MCF 10A (cell line): ENCODE results near the gene ZNHIT1. TPM values are rescaled to one million over a fixed set of nuclear protein-coding genes. Genes with fewer than 3 reads are reported as not detected.
A peak's percentile ranks its signal among the peaks of the same experiment; 100 is the strongest.

Source experiments
- BruUV-seq: library from RNA; stranded (reverse); fragments of 400-500 nt; replicated peaks from 2 replicates; lab custom pipeline; 2021; lab: Mats Ljungman, UMichigan
- CTCF ChIA-PET: fragments of 300-600 bp; sonication (Branson Sonifier 250); formaldehyde crosslinking; extraction: SDS; loops from one replicate; lab custom pipeline; 2021; ENCODE audit warnings: antibody characterized with exemption, inconsistent platforms; lab: Yijun Ruan, JAX
- POLR2A ChIA-PET: fragments of 300-600, 350-650 bp; sonication (Branson Sonifier 250); formaldehyde crosslinking; extraction: SDS; loops from one replicate; lab custom pipeline; 2020; ENCODE audit warnings: antibody characterized with exemption, inconsistent platforms; lab: Yijun Ruan, JAX
- DNase-seq: peaks from one replicate; pipeline ENCODE4 v3.0.0-alpha.2; 2018; ENCODE audit not compliant: unreplicated experiment
- H3K27ac Mint-ChIP-seq: one replicate; pipeline ENCODE4 v1.8.0; 2022; ENCODE audit warnings: mild to moderate bottlenecking, low read depth, mixed read lengths; ENCODE audit not compliant: unreplicated experiment
- H3K27me3 Mint-ChIP-seq: one replicate; pipeline ENCODE4 v1.8.0; 2022; ENCODE audit warnings: mixed read lengths; ENCODE audit not compliant: insufficient read depth, unreplicated experiment
- H3K36me3 Mint-ChIP-seq: one replicate; pipeline ENCODE4 v1.8.0; 2022; ENCODE audit warnings: mild to moderate bottlenecking, moderate library complexity, mixed read lengths; ENCODE audit not compliant: insufficient read depth, unreplicated experiment
- H3K4me1 Mint-ChIP-seq: one replicate; pipeline ENCODE4 v1.8.0; 2022; ENCODE audit warnings: mixed read lengths; ENCODE audit not compliant: insufficient read depth, unreplicated experiment
- H3K4me3 Mint-ChIP-seq: one replicate; pipeline ENCODE4 v1.8.0; 2022; ENCODE audit warnings: mild to moderate bottlenecking, moderate library complexity, mixed read lengths; ENCODE audit not compliant: unreplicated experiment
- H3K9me3 Mint-ChIP-seq: one replicate; pipeline ENCODE4 v1.8.0; 2022; ENCODE audit warnings: mixed read lengths; ENCODE audit not compliant: unreplicated experiment
- intact Hi-C: fragments of 100-400 bp; cut with micrococcal nuclease; formaldehyde crosslinking; loops from 2 replicates; pipeline ENCODE4 v1.14.1; 2022
- total RNA-seq: library from RNA; stranded (reverse); gene quantifications from 2 replicates; pipeline ENCODE4 v1.2.3, GENCODE V29; 2022
- TF ChIP-seq, protein P1 (sequence below): fragments of 200-600 bp; IDR thresholded peaks from one replicate; pipeline ENCODE4 v1.8.0; 2022; ENCODE audit warnings: antibody characterized with exemption, mild to moderate bottlenecking; ENCODE audit not compliant: unreplicated experiment

Gene ZNHIT1
- total RNA-seq, 1 experiment from 2014 or later: 63.9 TPM

DNA sequence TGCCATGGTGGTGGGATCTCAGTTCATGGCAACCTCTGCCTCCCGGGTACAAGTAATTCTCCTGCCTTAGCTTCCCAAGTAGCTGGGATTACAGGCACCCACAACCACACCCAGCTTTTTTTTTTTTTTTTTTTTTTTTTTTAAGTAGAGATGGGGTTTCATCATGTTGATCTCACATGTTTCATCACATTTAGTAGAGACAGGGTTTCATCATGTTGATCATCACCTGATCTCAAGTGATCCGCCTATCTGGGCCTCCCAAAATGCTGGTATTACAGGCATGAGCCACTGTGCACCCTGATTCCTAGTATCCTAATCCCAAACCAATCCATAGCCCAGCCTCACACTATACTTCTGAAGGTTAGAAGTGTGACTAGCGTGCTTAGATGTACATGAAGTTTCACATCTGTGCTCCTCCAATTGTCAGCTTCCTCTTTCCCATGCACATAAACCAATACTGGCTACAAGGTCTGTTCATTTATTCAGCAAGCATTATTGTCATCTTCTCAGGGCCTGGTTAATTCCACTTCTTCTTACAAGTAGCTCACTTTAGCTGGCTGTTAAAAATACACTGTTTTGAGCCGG lies 31.0 kb upstream of the ZNHIT1 start:
- H3K4me1 Mint-ChIP-seq: peaks cover 12% of the 10 kb centered on the region
- ChIA-PET POLR2A (interaction anchor here (0.6 to 1.8 kb wide), 6 partner anchors 27 to 176 kb away, joined by 3 to 4 read pairs (median 3); partner anchors contain the start of genes COL26A1 and FIS1), CTCF (interaction anchor here (0.6 to 3.8 kb wide), 8 partner anchors 17 to 294 kb away, joined by 3 to 32 read pairs (median 3); partner anchors contain the start of gene VGF)
- H3K27me3 Mint-ChIP-seq: no peaks in the 10 kb centered on the region
- peak; percentile 43 for DNase-seq
- no peaks in the 10 kb centered on the region for H3K36me3 Mint-ChIP-seq
- no peak overlapping the region for H3K4me3 Mint-ChIP-seq
- H3K9me3 Mint-ChIP-seq: no peaks in the 10 kb centered on the region
- TF ChIP-seq, protein P1, sequence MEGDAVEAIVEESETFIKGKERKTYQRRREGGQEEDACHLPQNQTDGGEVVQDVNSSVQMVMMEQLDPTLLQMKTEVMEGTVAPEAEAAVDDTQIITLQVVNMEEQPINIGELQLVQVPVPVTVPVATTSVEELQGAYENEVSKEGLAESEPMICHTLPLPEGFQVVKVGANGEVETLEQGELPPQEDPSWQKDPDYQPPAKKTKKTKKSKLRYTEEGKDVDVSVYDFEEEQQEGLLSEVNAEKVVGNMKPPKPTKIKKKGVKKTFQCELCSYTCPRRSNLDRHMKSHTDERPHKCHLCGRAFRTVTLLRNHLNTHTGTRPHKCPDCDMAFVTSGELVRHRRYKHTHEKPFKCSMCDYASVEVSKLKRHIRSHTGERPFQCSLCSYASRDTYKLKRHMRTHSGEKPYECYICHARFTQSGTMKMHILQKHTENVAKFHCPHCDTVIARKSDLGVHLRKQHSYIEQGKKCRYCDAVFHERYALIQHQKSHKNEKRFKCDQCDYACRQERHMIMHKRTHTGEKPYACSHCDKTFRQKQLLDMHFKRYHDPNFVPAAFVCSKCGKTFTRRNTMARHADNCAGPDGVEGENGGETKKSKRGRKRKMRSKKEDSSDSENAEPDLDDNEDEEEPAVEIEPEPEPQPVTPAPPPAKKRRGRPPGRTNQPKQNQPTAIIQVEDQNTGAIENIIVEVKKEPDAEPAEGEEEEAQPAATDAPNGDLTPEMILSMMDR: no peak
- intact Hi-C loops: loop anchor here (1.0 kb wide), 1 partner anchor 43 kb away; no protein-coding TSS in a partner anchor
- no TSS peak for BruUV-seq
- no peak overlapping the region for H3K27ac Mint-ChIP-seq

DNA sequence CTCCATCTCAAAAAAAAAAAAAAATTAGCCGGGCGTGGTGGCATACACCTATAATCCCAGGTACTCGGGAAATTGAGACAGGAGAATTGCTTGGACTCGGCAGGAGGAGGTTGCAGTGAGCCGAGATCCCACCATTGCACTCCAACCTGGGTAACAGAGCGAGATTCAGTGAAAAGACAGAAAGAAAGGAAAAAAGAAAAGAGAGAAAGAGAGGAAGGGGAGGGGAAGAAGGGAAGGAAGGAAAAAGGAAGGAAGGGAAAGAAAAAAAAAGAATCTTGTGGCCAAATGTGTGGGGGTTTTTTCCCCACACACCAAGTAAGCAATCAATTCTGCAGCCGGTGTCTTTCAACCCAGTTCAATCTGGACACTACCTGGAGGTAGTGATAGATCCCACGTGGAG lies 28.9 kb upstream of the ZNHIT1 start:
- Mint-ChIP-seq H3K9me3 (no peaks in the 10 kb centered on the region), H3K36me3 (no peaks in the 10 kb centered on the region), H3K27ac (no peak overlapping the region), H3K27me3 (no peaks in the 10 kb centered on the region), H3K4me3 (no peak overlapping the region), H3K4me1 (peaks cover 6% of the 10 kb centered on the region)
- ChIA-PET CTCF (interaction anchor here (3.8 to 8.3 kb wide), 2 partner anchors 45 kb away, joined by 32 to 203 read pairs; no protein-coding TSS in a partner anchor), POLR2A (no interaction called here)
- BruUV-seq: no TSS peak
- no peak for DNase-seq
- intact Hi-C loops: no loop called here
- TF ChIP-seq, protein P1: no peak

DNA sequence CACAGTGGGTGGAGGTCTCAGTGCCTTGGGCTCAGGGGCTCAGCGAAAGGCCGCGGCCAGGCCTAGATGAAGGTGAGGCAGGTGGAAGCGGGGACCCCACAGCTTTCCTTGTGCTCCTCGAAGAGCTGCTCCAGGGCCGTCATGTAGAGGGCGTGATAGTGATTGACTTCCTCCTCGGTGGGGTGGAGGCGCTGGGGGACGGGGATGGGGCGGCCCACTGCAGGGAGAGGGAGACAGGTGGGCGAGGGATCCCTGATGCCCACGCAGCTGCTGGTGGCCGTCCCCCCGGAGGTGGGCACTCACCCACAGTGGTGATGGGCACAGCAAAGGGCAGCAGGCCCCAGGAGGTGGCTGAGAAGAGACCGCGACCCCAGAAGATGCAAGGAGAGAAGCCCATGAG lies 22.1 kb upstream of the ZNHIT1 start:
- Mint-ChIP-seq H3K27me3 (peaks cover 8% of the 10 kb centered on the region), H3K36me3 (no peaks in the 10 kb centered on the region), H3K9me3 (no peaks in the 10 kb centered on the region), H3K27ac (no peak overlapping the region), H3K4me1 (no peaks in the 10 kb centered on the region), H3K4me3 (no peak overlapping the region)
- no TSS peak for BruUV-seq
- ChIA-PET POLR2A (interaction anchor here (1.3 kb wide), 1 partner anchor 22 kb away, joined by 5 read pairs; the partner anchor contains the start of genes PLOD3 and ZNHIT1), CTCF (interaction anchor here (0.6 to 8.3 kb wide), 4 partner anchors 32 to 312 kb away, joined by 3 to 203 read pairs (median 3); no protein-coding TSS in a partner anchor)
- TF ChIP-seq, protein P1: no peak
- intact Hi-C loops: no loop called here
- DNase-seq: no peak

DNA sequence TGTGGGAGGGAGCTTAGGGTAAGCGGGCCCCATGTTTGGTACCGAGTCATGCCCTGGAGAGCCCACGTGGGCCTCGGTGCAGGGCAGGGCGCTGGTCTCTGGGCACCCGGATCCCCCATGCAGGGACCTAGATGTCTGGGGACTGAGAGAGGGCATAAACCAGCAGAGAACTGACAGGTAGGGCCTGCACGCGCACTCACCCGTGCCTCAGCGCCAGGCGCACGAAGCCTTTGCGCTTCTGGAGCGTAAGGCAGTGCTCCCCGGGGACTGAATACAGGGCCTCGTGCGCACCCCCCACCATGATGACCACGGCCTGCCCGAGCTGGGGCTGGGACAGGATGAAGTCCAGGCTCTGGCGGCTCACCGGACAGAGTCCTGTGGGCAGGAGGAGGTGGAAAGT lies 20.0 kb upstream of the ZNHIT1 start:
- Mint-ChIP-seq H3K4me1 (no peaks in the 10 kb centered on the region), H3K9me3 (no peaks in the 10 kb centered on the region), H3K27me3 (peaks cover 12% of the 10 kb centered on the region), H3K27ac (no peak overlapping the region), H3K36me3 (no peaks in the 10 kb centered on the region), H3K4me3 (no peak overlapping the region)
- BruUV-seq: no TSS peak
- POLR2A ChIA-PET: no interaction called here
- intact Hi-C loops: no loop called here
- CTCF ChIA-PET: interaction anchor here (0.6 kb wide), 1 partner anchor 178 kb away, joined by 3 read pairs; no protein-coding TSS in a partner anchor
- TF ChIP-seq, protein P1: no peak
- no peak for DNase-seq
